ENCODE results near the gene LDLRAP1.
A peak's percentile ranks its signal among the peaks of the same experiment; 100 is the strongest.

LDLRAP1 gene, protein sequence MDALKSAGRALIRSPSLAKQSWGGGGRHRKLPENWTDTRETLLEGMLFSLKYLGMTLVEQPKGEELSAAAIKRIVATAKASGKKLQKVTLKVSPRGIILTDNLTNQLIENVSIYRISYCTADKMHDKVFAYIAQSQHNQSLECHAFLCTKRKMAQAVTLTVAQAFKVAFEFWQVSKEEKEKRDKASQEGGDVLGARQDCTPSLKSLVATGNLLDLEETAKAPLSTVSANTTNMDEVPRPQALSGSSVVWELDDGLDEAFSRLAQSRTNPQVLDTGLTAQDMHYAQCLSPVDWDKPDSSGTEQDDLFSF

DNA sequence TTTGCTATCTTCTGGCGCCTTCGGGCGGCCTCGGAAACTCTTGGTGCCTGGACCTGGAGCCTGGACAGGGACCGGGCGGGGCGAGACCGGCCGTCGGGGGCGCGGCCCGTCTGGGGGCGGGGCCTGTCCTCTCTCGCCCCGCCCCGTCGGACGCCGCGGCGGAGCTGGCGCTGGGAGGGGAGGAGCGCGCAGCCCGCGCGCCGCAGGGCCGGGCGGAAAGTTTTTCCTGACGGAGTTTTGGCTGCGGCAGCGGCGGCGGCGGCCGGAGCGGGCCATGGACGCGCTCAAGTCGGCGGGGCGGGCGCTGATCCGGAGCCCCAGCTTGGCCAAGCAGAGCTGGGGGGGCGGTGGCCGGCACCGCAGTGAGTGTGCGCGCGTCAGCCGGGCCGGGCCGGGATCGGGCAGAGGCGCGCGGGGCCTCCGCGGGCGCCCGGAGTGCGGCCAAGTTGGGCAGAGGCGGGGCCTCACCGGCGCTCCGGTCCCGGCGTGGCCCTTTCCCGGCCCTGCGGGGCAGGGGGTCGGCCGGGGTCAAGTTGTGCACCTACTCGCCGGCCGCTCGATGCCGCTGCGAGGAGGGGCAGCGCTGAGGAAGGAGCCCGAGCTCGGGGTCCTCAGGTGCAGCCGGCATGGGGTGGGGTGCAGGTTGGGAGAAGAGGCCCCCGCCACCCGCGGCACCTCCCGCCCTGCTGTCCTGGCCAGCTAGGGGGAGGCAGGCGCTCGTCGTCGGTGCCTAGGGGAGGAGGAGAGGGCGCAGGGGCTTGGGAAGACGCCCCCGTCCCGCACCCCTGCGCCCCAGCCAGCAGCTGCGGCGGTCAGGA lies at the start of gene LDLRAP1:
Gene LDLRAP1 (plus strand): TSS at position 182 of the 818 bp plus-strand sequence. CDS start 93 bp downstream, at position 275.
- Histone ChIP-seq H3K4me3 (peak within 1 kb of the TSS; percentile 79), H3K27ac (peak within 1 kb of the TSS; percentile 91 to 92)
- peak; percentile 80 for DNase-seq (ENCODE audit: low spot score)
- TF ChIP-seq, protein P1, sequence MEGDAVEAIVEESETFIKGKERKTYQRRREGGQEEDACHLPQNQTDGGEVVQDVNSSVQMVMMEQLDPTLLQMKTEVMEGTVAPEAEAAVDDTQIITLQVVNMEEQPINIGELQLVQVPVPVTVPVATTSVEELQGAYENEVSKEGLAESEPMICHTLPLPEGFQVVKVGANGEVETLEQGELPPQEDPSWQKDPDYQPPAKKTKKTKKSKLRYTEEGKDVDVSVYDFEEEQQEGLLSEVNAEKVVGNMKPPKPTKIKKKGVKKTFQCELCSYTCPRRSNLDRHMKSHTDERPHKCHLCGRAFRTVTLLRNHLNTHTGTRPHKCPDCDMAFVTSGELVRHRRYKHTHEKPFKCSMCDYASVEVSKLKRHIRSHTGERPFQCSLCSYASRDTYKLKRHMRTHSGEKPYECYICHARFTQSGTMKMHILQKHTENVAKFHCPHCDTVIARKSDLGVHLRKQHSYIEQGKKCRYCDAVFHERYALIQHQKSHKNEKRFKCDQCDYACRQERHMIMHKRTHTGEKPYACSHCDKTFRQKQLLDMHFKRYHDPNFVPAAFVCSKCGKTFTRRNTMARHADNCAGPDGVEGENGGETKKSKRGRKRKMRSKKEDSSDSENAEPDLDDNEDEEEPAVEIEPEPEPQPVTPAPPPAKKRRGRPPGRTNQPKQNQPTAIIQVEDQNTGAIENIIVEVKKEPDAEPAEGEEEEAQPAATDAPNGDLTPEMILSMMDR (IDR thresholded peaks at IDR 0.05), result no peak

DNA sequence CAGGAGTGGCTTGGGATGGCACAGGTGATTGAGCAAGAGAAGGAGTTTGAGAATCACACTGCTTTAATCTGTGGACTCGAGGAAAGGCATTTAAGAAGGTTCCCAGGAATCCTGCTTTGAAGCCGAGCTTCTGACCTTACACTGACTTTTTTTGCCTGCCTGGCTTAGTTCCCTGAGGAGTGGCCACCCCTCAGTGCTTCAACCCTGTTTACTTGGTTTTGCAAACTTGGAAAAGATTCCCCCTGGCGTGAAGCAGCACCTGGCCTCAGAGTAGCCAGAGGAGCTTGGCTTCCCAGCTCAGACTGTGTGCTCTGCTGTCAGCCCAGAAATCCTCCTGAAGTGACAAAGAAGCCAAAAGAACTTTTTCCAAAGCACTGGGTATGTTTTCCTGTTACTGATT lies 48.5 kb upstream of the LDLRAP1 start:
- no peak for DNase-seq (ENCODE audit: low spot score)
- no peak overlapping the region for H3K27ac ChIP-seq
- no peak overlapping the region for H3K4me3 ChIP-seq
- TF ChIP-seq, protein P1 (IDR thresholded peaks at IDR 0.05), result no peak

DNA sequence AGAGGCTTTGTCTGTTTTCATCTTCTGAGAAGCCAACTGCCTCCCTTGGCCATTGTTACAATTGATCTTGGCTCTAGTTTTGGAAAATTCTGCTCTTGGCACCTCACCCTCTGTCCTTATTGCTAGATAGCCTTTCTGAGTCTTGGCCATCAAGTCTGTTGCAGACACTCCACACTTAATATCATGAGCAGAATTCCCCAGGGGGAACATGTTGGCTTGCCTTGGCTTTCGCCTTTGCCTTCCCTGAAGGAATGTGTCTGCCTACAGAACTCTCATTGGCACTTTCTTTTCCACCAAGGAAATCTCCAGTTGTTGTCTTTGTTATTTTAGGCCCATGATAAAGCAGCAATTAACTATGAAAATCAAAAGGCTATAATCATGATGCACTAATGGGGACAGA lies 42.7 kb upstream of the LDLRAP1 start:
- Histone ChIP-seq H3K4me3 (no peak overlapping the region), H3K27ac (peak overlapping the region in 1 of 2 donors; percentile 69)
- no peak for DNase-seq (ENCODE audit: low spot score)
- TF ChIP-seq, protein P1 (IDR thresholded peaks at IDR 0.05), result no peak

DNA sequence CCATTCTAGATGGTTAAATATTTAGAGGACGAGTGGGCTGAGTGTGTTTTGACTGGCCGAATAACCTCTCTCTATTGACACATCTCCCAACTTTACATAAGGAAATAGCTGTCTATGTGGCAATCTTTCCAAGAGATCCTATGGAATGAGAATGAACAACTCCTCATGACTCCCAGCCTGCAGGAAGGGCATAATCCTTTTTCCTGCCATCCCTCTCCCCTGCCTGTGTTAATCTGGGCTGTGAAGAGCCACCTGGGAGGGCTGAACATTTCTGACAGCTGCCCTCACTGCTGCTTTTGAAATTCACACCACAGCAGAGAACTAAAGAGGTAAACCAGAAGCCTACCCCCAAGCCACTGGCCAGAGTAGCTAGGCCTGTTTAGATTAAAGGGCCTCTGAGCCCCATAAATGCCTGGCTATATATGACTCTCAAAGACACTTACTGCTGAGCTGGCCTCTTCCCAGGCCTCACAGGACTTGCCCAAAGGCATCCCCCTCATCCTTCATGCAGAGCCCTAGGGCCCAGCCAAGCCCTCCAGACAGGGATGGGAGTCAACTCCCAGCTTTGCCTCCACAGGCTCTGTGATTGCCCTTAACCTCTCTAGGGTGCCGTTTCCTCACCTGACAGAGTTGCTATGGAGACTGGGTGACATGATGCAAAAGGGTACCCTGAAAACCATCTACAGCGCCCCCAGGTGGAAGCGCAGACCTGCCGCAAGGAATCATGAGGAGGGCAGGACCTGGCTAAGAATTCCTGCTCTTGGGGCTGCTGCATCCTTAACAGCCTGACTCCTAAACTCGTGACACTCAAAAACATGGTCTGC lies 42.0 kb upstream of the LDLRAP1 start:
- no peak for DNase-seq (ENCODE audit: low spot score)
- H3K4me3 ChIP-seq, result no peak overlapping the region
- peak overlapping the region; percentile 1 to 76 for H3K27ac ChIP-seq
- TF ChIP-seq, protein P1 (IDR thresholded peaks at IDR 0.05), result no peak

DNA sequence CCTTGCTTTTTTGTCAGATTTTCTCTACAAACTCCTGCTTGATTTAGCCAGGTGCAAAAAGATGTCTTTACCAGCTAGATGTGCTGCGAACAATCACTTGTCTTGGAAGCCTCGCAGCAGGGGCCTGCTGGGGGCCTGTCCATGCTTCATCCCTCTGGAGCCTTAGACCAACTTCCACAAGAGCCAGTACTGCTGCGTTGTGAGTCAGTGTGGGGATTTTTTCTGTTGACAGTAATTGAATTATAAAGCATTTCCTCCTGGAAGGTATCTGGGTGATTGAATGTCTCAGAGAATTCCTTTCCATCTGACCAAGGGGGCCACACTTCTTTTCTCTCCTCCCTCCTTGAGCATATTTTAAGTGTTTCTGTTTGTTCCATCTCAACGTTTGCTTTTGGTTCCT lies 40.4 kb upstream of the LDLRAP1 start:
- TF ChIP-seq, protein P1 (IDR thresholded peaks at IDR 0.05), result no peak
- no peak overlapping the region for H3K27ac ChIP-seq
- DNase-seq (ENCODE audit: low spot score), result no peak
- H3K4me3 ChIP-seq, result no peak overlapping the region

DNA sequence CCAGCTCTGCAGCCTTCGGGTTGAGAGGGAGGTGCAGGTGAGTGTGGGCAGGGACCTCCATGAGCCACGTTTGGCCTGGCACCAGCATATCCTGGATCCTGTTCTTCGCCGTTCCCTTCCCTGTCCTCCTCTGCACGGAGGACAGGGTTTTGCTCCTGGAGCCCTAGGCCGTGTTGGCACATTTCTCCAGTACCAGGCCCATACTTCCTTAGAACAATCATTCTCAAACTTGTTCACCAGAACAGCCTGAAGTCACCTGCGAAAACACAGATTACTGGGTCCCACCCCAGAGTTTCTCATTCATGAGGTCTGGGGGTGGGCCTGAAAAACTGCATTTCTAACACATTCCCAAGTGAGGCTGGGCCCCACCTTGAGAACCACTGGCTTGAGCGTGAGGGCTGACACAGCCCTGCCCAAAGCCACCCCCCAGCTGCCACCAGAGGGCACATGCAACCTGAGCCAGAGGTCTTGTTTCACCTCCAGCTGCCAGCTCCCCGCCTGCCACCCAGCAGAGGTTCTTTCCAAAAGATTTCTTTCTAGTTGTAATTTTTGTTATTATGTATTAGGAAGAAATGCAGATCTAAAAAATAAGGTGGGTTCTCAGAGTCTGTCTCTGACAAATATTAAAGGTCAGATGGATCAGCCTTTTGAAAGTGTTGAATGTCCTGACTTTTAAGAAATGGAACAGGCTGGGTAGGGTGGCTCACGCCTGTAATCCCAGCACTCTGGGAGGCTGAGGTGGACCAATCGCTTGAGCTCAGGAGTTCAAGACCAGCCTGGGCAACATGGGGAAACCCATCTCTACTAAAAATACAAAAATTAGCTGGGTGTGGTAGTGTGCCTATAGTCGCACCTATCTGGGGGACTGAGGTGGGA lies 39.6 kb upstream of the LDLRAP1 start:
- no peak for DNase-seq (ENCODE audit: low spot score)
- no peak overlapping the region for H3K27ac ChIP-seq
- TF ChIP-seq, protein P1 (IDR thresholded peaks at IDR 0.05), result peak; percentile 26
- H3K4me3 ChIP-seq, result no peak overlapping the region
